Limb (tissue), 2 donors: Measurements from ENCODE around the gene NRAP.
A peak's percentile ranks its signal among the peaks of the same experiment; 100 is the strongest.

Experiments
- DNase-seq, 2 donors: peaks; one replicate each; pipeline ENCODE4 v3.0.0-alpha.2; 2016; ENCODE audit errors: extremely low spot score in 2 of 2

The NRAP gene

GRCh38 chr10:113605268-113605978 is 58.4 kb downstream of the NRAP start:
- no peak for DNase-seq

DNA sequence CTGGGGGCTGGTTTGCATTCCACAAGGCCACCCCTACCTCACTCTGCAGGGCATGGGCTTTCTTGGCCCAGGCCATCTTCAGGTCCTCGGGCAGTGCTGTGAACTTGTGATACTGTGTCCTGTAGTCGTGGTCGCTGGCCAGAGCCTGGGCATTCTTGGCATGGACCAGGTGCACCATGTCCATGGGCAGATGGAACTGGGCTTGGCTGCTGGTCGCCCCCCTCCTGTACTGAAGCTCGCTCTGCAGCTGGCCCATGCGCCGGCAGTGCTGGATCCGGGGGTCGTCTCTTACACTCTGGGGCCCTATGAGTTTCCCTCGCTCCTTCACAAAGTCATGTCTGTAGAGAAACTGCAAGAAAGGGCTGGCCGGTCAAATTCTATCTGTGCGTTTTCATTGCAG is 59.3 kb downstream of the NRAP start:
- no peak for DNase-seq

GRCh38 chr10:113603057-113603777 is 60.6 kb downstream of the NRAP start:
- no peak for DNase-seq

DNA sequence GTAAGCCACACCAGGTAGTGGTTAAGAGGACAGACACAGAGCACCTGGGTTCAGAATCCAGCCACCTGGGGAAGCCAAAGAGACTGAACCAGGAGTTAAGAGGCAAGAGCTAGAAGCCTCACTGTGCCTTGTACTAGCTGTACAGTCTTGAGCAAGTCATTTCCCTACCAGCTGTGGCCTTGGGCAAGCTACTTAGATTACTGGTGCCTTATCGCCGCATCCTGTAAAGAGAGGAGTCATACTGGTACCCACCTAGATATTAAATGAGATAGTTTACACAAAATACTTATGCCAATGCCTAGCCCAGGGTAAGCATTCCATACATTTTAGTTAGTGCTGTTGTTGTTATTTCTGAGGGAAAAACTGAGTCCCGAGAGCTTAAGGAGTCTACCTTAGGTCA is 63.3 kb downstream of the NRAP start:
- DNase-seq, result no peak

GRCh38 chr10:113594652-113595051 is 69.2 kb downstream of the NRAP start:
- no peak for DNase-seq

GRCh38 chr10:113592380-113592779 is 71.5 kb downstream of the NRAP start:
- no peak for DNase-seq

- DNase-seq, result no peak
Observed at GRCh38 chr10:113590581-113590980, 73.3 kb downstream of the NRAP start.

DNA sequence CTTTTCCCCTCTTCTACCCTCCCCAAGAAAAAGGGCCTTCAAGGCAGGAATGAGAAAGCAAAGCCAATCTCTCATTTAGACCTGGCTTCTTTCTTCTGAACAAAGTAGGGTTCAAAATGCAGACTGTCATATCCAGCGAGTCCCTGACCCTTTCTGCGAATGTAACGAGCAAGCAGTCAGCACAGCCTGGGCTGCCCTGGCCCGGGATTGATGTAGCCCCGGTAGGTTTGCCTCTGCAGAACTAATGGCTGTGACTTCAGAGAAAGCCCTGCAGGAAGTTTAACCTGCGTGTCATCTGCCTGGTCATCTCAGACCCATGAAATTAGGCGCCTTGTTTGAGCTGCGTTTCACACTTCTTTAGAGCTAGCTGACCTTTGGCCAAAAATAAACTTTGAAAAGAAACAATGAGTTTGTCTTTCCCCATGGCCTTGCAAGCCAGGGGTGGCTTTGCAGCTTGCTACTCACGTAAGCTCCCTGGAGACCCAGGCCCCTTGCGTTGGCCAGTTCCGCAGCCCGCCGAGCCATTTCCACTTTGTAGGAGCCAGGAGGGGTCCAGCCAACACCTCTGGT is 74.6 kb downstream of the NRAP start:
- no peak for DNase-seq

DNA sequence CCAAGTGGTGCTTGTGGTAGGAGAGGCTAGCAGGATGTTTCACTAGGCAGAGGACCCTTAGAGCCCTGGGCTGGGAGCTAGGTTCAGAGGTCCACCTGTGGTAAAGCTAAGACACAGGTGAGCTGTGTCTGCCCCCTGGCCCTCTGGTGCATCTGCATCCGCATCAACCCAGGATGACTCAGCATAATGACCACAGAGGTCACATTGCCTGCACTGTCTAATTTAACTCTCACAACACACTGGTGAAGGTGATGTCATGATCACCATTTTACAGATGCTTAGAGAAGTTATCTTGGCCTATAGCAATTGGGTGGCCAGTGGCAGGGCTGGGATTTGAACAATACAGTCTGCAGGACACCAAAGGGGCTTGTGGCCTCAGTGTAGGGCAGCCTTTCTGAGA is 77.9 kb downstream of the NRAP start:
- DNase-seq, result no peak

- peak in 1 of 2 donors; percentile 2 for DNase-seq
Observed at GRCh38 chr10:113583571-113583970, 80.3 kb downstream of the NRAP start.

DNA sequence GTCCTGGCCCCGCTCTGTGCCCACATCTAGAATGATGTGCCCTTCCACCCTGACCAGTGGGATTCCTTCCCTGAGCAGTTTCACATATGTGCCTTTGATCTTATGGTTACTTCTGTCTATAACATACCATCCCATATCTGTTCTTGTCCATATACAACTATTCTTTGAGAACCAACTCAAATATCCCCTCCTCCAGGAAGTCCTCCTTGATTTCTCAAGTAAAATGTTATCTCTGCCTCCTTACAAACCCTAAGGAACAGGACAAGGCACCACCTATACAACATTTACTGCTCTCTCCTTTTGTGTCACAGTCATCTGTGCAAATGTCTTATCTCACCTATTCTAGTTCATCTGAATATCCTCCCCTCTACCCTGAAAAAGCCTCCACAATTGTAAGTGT is 82.7 kb downstream of the NRAP start:
- no peak for DNase-seq

DNA sequence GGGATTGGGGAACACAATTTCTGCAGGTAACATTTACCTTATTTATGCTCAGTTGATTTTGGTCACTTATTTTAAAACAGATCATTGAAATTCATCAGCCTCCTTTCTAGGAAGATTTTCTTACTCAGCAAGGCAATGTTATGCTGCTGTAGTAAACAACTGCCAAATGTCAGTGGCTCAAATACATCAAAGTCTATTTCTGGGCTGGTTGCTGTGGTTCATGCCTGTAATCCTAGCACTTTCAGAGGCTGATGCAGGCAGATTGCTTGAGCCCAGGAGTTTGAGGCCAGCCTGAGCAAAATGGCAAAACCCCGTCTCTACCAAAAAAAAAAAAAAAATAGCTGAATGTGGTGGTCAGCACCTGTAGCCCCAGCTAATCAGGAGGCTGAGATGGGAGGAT is 85.1 kb downstream of the NRAP start:
- no peak for DNase-seq

- peak; percentile 34 to 64 for DNase-seq
Observed at GRCh38 chr10:113576852-113577251, 87.0 kb downstream of the NRAP start.

GRCh38 chr10:113573368-113573767 is 90.5 kb downstream of the NRAP start:
- DNase-seq, result no peak

DNA sequence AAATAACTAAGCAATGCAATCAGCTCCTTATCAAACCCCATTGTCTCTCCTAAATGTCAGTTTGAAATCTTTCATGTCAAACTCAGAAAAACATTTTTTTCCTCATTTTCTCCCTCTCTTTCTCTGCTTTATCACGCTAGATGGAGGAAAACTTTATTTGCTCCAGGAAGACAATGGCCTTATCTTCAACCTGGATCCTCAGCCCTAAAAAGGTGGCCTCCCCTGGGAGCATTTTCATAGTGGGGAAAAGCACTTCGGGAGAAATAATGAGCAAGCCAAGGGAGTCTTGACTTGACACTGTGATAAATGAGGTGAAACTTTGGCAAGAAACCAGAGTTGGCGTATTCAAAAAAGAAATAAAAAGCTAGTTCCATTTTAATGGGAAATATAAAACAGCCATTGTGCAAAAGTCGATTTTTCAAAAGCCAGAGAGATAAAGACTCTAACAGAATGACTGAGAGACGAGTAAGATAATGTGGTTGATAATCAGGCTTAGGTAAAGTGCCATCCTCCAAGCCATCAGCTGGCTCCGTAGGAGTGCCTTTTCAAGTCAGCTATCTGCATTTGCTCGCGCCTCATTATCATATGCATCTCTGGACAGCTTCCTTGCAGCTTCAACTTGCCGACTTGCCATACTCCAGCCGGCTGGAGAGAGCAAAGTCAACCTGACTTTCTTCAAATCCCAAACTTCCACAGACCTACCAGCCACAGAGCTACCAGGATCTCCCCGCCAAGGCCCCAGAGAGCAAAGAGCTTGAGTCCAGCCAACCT is 91.1 kb downstream of the NRAP start:
- DNase-seq, result no peak

DNA sequence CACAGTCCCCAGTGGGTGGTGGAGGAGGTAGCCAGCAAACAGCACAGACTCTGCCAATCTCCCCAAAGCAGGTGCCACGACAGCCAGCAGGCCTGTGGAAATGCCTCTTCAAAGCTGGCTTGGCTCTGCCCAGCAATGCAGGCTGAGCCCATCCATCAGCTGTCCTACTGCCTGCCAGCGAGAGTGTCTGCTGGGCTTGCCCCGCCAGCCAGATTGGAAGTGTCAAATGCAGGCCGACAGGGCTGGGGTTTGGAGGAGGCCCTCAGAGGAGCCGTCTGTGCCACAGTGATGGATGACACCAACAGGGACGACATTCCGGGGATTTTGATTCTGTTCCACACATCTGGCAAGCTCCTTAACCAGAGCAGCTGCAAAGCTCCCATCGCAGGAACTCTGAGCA is 94.3 kb downstream of the NRAP start:
- peak; percentile 64 to 69 for DNase-seq

DNA sequence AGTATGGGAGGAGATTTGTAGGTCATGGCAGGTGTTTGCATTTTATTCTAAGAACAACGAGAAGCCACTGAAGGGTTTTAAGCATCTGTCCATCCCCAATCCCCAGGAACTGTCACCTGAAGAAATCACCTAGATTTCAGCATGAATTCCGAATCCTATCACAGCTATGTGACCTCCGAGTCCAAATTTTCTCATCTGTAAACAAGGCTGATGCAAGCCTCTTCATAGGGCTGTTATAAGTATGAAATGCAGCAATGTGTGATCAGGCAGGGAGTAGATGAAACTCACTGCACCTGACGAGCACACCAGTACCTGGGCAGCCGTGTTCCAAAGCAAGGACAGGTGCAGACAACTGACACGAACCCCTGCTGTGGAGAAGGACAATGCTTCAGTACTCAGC is 97.0 kb downstream of the NRAP start:
- no peak for DNase-seq

DNA sequence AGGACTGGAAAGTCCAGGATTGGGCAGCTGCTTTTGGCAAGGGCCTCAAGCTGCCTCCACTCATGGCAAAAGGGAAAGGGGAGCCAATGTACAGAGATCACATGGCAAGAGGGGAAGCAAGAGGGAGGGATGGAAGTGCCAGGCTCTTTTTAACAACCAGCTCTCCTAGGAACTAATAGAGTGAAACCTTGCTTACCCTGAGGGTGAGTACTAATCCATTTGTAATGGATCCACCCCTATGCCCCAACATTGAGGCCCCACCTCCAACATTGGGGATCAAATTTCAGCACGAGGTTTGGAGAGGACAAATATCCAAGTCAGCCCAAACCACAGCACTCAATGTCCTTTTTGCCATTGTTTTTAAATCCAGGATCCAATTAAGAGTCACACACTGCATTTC is 98.5 kb downstream of the NRAP start:
- no peak for DNase-seq

GRCh38 chr10:113563306-113564088 is 100.3 kb downstream of the NRAP start:
- DNase-seq, result peak; percentile 86

DNA sequence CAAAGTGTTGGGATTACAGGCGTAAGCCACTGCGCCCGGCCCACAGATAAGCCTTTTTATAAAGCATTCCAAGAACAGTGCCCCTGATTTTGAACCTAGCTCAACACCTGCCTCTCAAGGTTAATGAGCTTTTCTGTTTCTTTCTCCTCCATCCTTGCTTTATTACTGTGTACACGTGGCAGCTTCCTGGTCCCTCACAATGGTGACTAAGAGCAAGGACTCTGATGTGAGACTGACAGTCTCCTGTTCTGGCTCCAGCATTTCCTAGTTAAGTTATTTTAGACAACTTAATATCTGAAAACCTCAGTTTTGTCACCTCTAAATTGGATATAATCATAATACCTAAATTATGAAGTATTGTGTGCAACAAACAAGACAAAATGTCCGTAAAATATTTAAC is 101.1 kb downstream of the NRAP start:
- no peak for DNase-seq

DNA sequence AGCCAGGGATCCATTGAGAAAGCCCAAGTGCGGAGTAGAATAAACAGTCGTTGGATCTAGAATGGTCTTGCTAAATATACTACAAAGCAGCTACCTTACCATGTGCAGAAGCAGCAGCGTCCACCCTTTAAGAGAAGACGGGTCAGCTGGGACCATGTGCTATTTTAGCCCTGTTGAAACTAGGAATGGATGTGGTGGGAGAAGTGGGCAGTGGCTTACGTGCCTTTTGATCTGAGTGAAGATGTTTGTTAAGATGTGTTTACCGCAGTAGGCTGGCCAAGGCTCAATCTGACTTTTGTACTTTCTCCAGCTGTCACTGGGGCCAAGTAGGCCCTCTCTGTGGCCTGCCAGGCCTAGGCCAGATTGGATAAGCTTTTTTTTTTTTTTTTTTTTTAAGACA is 101.8 kb downstream of the NRAP start:
- DNase-seq, result no peak
